Astrocyte (in vitro differentiated cells and primary cell): ENCODE results near the gene CYP3A7. TPM values are rescaled to one million over a fixed set of nuclear protein-coding genes. Genes with fewer than 3 reads are reported as not detected.
"Not testable (repeated sequence)": the region's sequence is repeated elsewhere in the genome, so short reads cannot be mapped to it uniquely, and the experiment has no call there.

Experiments used
- DNase-seq: peaks from one replicate; pipeline ENCODE4 v3.0.0-alpha.2; 2010; ENCODE audit warnings: low read depth
- FAIRE-seq: peaks from 2 replicates; lab custom pipeline; 2011; peaks lifted over from hg19 to GRCh38; lab: Jason Lieb, UNC
- H2AFZ ChIP-seq: 2 replicates; pipeline ENCODE4 v1.6.0; 2012; ENCODE audit warnings: low read depth, low read length, inconsistent platforms
- H3K27ac ChIP-seq: 2 replicates; pipeline ENCODE4 v1.5.1; 2011; ENCODE audit warnings: low read depth, low read length, inconsistent platforms
- H3K27me3 ChIP-seq: 2 replicates; pipeline ENCODE4 v1.6.0; 2011; ENCODE audit warnings: low read length, inconsistent platforms; ENCODE audit not compliant: insufficient read depth
- H3K36me3 ChIP-seq: 2 replicates; pipeline ENCODE4 v1.5.1; 2011; ENCODE audit warnings: low read length, inconsistent platforms; ENCODE audit not compliant: insufficient read depth
- H3K4me1 ChIP-seq: 2 replicates; pipeline ENCODE4 v1.5.1; 2011; ENCODE audit warnings: low read length, inconsistent platforms; ENCODE audit not compliant: insufficient read depth
- H3K4me2 ChIP-seq: 2 replicates; pipeline ENCODE4 v1.6.0; 2012; ENCODE audit warnings: low read length, inconsistent platforms
- H3K4me3 ChIP-seq: 2 replicates; pipeline ENCODE4 v1.5.1; 2011; ENCODE audit warnings: low read depth, mild to moderate bottlenecking, low read length, inconsistent platforms; ENCODE audit not compliant: insufficient read depth
- H3K79me2 ChIP-seq: 2 replicates; pipeline ENCODE4 v1.6.0; 2012; ENCODE audit warnings: mild to moderate bottlenecking, low read length, inconsistent platforms; ENCODE audit not compliant: insufficient read depth
- H3K9ac ChIP-seq: 2 replicates; pipeline ENCODE4 v1.6.0; 2012; ENCODE audit warnings: mild to moderate bottlenecking, low read length, inconsistent platforms
- H3K9me3 ChIP-seq: 2 replicates; pipeline ENCODE4 v1.5.1; 2012; ENCODE audit warnings: low read depth, mild to moderate bottlenecking, low read length, inconsistent platforms; ENCODE audit not compliant: insufficient read depth
- H4K20me1 ChIP-seq: 2 replicates; pipeline ENCODE4 v1.6.0; 2012; ENCODE audit warnings: low read length, inconsistent platforms; ENCODE audit not compliant: insufficient read depth
- H3K27ac Mint-ChIP-seq: one replicate; pipeline ENCODE4 v1.8.0; 2021; ENCODE audit warnings: mild to moderate bottlenecking, mixed read lengths; ENCODE audit not compliant: unreplicated experiment
- H3K27me3 Mint-ChIP-seq: one replicate; pipeline ENCODE4 v1.8.0; 2021; ENCODE audit warnings: low read depth, mixed read lengths; ENCODE audit not compliant: unreplicated experiment
- H3K36me3 Mint-ChIP-seq: one replicate; pipeline ENCODE4 v1.8.0; 2021; ENCODE audit warnings: low read depth, mixed read lengths; ENCODE audit not compliant: unreplicated experiment
- H3K4me1 Mint-ChIP-seq: one replicate; pipeline ENCODE4 v1.8.0; 2021; ENCODE audit warnings: low read depth, mixed read lengths; ENCODE audit not compliant: unreplicated experiment
- H3K4me3 Mint-ChIP-seq: one replicate; pipeline ENCODE4 v1.8.0; 2021; ENCODE audit warnings: mild to moderate bottlenecking, moderate library complexity, mixed read lengths; ENCODE audit not compliant: unreplicated experiment
- H3K9me3 Mint-ChIP-seq: one replicate; pipeline ENCODE4 v1.8.0; 2021; ENCODE audit warnings: mild to moderate bottlenecking, mixed read lengths; ENCODE audit not compliant: unreplicated experiment
- EZH2 ChIP-seq: IDR thresholded peaks from 2 replicates; pipeline ENCODE4 v1.6.1; 2012; ENCODE audit warnings: mild to moderate bottlenecking, low read length, inconsistent platforms; ENCODE audit not compliant: insufficient read depth
- total RNA-seq: library from RNA; stranded (reverse); gene quantifications from 2 replicates; pipeline ENCODE4 v1.2.1, GENCODE V29; 2021
- TF ChIP-seq, protein P1 (sequence below): IDR thresholded peaks from 2 replicates; pipeline ENCODE4 v1.5.1; 2011; ENCODE audit warnings: low read depth, mild to moderate bottlenecking, inconsistent platforms, low read length, moderate library complexity; ENCODE audit not compliant: insufficient read depth

CYP3A7 gene
- total RNA-seq, 1 donor from 2014 or later = not detected

DNA sequence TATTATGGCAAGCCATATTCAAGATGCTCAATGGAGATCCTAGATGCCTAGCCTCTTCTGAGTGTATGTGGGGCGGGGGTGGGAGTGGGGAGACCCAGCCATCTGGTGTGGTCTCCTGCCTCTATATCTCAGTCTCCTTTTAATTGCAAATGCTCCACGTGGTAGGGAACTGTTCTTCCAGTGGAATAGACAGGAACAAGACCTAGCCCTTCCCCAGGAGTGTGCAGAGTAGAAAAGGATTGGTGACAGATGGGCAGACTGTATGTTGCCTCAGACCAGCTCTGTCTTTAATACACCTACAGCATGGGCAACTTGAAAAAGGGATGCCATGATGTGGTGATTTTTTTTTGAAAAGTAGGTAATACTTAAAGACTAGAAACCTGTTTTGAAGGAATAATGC lies 67.8 kb downstream of the CYP3A7 start:
- DNase-seq (no peak), FAIRE-seq (no peak)
- Mint-ChIP-seq H3K36me3 (peaks cover 18% of the 10 kb centered on the region), H3K4me1 (no peaks in the 10 kb centered on the region), H3K27me3 (no peaks in the 10 kb centered on the region), H3K9me3 (peaks cover 3% of the 10 kb centered on the region), H3K4me3 (no peak overlapping the region), H3K27ac (no peak overlapping the region)
- no peaks in the 10 kb centered on the region for H3K79me2 ChIP-seq
- H4K20me1 ChIP-seq = no peaks in the 10 kb centered on the region
- H2AFZ ChIP-seq = no peak overlapping the region
- H3K9me3 ChIP-seq = no peaks in the 10 kb centered on the region
- no peak overlapping the region for H3K4me2 ChIP-seq
- no peaks in the 10 kb centered on the region for H3K4me1 ChIP-seq
- no peak overlapping the region for H3K4me3 ChIP-seq
- TF ChIP-seq, protein P1, sequence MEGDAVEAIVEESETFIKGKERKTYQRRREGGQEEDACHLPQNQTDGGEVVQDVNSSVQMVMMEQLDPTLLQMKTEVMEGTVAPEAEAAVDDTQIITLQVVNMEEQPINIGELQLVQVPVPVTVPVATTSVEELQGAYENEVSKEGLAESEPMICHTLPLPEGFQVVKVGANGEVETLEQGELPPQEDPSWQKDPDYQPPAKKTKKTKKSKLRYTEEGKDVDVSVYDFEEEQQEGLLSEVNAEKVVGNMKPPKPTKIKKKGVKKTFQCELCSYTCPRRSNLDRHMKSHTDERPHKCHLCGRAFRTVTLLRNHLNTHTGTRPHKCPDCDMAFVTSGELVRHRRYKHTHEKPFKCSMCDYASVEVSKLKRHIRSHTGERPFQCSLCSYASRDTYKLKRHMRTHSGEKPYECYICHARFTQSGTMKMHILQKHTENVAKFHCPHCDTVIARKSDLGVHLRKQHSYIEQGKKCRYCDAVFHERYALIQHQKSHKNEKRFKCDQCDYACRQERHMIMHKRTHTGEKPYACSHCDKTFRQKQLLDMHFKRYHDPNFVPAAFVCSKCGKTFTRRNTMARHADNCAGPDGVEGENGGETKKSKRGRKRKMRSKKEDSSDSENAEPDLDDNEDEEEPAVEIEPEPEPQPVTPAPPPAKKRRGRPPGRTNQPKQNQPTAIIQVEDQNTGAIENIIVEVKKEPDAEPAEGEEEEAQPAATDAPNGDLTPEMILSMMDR = no peak
- no peak for TF ChIP-seq EZH2
- no peaks in the 10 kb centered on the region for H3K27me3 ChIP-seq
- no peaks in the 10 kb centered on the region for H3K36me3 ChIP-seq
- no peak overlapping the region for H3K27ac ChIP-seq
- no peak overlapping the region for H3K9ac ChIP-seq

DNA sequence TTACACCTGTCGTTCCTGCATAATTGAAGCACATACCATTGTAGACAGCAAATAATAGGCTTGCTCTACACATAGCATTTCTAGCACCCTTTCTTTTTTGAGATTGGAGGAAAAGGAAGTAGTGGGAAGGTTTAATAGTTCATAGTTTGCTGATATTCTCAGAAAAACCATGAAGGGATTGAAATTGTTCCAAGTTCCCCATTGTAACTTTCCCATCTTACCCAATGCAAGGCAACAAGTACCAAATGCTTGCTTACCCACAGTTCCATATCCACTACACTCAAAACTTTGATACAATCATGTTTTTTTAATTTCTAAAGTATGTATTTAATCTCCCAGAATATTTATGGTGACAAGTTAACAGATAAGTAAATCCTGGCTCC lies 69.0 kb downstream of the CYP3A7 start:
- H3K4me1 ChIP-seq = no peaks in the 10 kb centered on the region
- H3K4me1 Mint-ChIP-seq = no peaks in the 10 kb centered on the region
- H3K4me2 ChIP-seq = no peak overlapping the region
- H3K9ac ChIP-seq = no peak overlapping the region
- no peak overlapping the region for H2AFZ ChIP-seq
- H3K36me3 ChIP-seq = no peaks in the 10 kb centered on the region
- no peaks in the 10 kb centered on the region for H3K9me3 ChIP-seq
- H3K27ac ChIP-seq = no peak overlapping the region
- H4K20me1 ChIP-seq = no peaks in the 10 kb centered on the region
- TF ChIP-seq EZH2 = no peak
- TF ChIP-seq, protein P1 = no peak
- H3K79me2 ChIP-seq = no peaks in the 10 kb centered on the region
- FAIRE-seq (no peak), DNase-seq (no peak)
- no peak overlapping the region for H3K27ac Mint-ChIP-seq
- no peak overlapping the region for H3K4me3 Mint-ChIP-seq
- peaks cover 3% of the 10 kb centered on the region for H3K9me3 Mint-ChIP-seq
- H3K36me3 Mint-ChIP-seq = peaks cover 17% of the 10 kb centered on the region
- H3K4me3 ChIP-seq = no peak overlapping the region
- H3K27me3 Mint-ChIP-seq = no peaks in the 10 kb centered on the region
- H3K27me3 ChIP-seq = no peaks in the 10 kb centered on the region

DNA sequence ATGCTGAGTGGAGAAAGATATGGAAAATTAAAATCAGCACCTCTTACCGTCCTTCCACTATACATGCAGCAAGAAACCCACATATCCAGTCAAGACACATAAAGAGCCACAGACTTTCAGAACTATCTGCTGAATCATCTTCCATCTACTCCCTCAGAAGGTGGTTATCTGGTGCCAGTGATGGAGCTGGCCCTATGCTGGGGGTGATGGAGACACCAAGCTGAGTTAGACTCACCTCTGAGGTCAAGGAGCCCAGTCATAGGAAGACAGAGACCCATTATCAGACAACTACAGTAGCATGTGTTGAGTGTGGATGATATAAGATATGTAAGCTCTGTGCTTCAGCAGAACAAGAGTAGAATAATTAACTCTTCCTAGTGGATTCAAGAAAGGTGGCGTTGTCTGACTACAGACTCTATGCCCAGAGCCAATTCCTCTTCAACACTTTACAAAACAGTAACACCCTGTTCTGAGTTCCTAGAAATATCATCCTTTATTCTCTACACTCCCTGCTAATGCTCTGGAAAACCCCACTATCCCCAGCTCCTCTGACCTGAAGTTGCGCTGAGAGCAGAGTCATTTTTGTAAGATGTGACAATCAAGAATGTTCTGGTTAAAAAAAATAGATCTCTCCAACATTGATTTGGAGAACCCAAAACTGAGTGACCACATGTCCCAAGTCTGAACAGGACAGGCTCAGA lies 69.5 kb downstream of the CYP3A7 start:
- H3K4me1 Mint-ChIP-seq = no peaks in the 10 kb centered on the region
- FAIRE-seq = no peak
- no peaks in the 10 kb centered on the region for H4K20me1 ChIP-seq

DNA sequence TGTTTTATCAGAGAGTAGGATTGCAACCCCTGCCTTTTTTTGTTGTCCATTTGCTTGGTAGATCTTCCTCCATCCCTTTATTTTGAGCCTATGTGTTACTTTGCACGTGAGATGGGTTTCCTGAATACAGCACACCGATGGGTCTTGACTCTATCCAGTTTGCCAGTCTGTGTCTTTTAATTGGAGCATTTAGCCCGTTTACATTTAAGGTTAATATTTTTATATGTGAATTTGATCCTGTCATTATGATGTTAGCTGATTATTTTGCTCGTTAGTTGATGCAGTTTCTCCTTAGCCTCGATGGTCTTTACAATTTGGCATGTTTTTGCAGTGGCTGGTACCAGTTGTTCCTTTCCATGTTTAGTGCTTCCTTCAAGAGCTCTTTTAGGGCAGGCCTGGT lies 77.1 kb downstream of the CYP3A7 start:
- not testable (repeated sequence) for H3K4me1 Mint-ChIP-seq, H3K4me3 Mint-ChIP-seq, H3K4me1 ChIP-seq, H3K79me2 ChIP-seq, H3K27ac Mint-ChIP-seq, H3K4me3 ChIP-seq, FAIRE-seq, H3K9me3 Mint-ChIP-seq, H3K27ac ChIP-seq, H3K4me2 ChIP-seq, H2AFZ ChIP-seq, H4K20me1 ChIP-seq, H3K36me3 ChIP-seq, H3K27me3 Mint-ChIP-seq, H3K9me3 ChIP-seq, H3K9ac ChIP-seq, DNase-seq, H3K27me3 ChIP-seq
- peaks cover 24% of the 10 kb centered on the region for H3K36me3 Mint-ChIP-seq

More for the DNA sequence above, 69.5 kb downstream of the CYP3A7 start:
- no peak overlapping the region for H3K4me3 ChIP-seq
- no peaks in the 10 kb centered on the region for H3K9me3 ChIP-seq
- no peaks in the 10 kb centered on the region for H3K79me2 ChIP-seq
- H3K36me3 ChIP-seq = no peaks in the 10 kb centered on the region
- no peak overlapping the region for H3K4me2 ChIP-seq
- TF ChIP-seq, protein P1 = no peak
- TF ChIP-seq EZH2 = no peak
- H3K27me3 Mint-ChIP-seq = no peaks in the 10 kb centered on the region
- DNase-seq = no peak
- H3K36me3 Mint-ChIP-seq = peaks cover 23% of the 10 kb centered on the region
- no peak overlapping the region for H2AFZ ChIP-seq
- no peaks in the 10 kb centered on the region for H3K4me1 ChIP-seq
- no peak overlapping the region for H3K27ac ChIP-seq
- H3K9ac ChIP-seq = no peak overlapping the region
- H3K27ac Mint-ChIP-seq = no peak overlapping the region
- no peak overlapping the region for H3K4me3 Mint-ChIP-seq
- H3K9me3 Mint-ChIP-seq = peaks cover 3% of the 10 kb centered on the region
- H3K27me3 ChIP-seq = no peaks in the 10 kb centered on the region
